Kidney glomerular epithelial cell (primary cell): ENCODE measurements around the gene B4GALT3.
A peak's percentile ranks its signal among the peaks of the same experiment; 100 is the strongest.

ENCODE experiments used
- DNase-seq: peaks from one replicate; lab custom pipeline; 2025; lab: John Stamatoyannopoulos, UW

The B4GALT3 gene

GRCh38 chr1:161162806-161163205 is 14.5 kb downstream of the B4GALT3 start:
- DNase-seq: no peak

- no peak for DNase-seq
Measured at GRCh38 chr1:161162052-161162451, 15.3 kb downstream of the B4GALT3 start.

- DNase-seq: no peak
Measured at GRCh38 chr1:161161652-161162051, 15.7 kb downstream of the B4GALT3 start.

GRCh38 chr1:161160671-161161145 is 16.6 kb downstream of the B4GALT3 start:
- DNase-seq: no peak

- DNase-seq: no peak
Measured at GRCh38 chr1:161159913-161160243, 17.4 kb downstream of the B4GALT3 start.

- DNase-seq: peak; percentile 87
Measured at GRCh38 chr1:161159087-161159912, 18.0 kb downstream of the B4GALT3 start, which contains the start of gene USP21. Gene USP21 (plus strand): TSS chr1:161159500. CDS start chr1:161160641, 1,141 bp downstream.

- no peak for DNase-seq
Measured at GRCh38 chr1:161158316-161159010, 18.8 kb downstream of the B4GALT3 start.

- no peak for DNase-seq
Measured at GRCh38 chr1:161157867-161158266, 19.4 kb downstream of the B4GALT3 start.

- peak; percentile 85 for DNase-seq
Measured at GRCh38 chr1:161153682-161154337, 23.5 kb downstream of the B4GALT3 start, which contains the start of gene UFC1. Gene UFC1 (plus strand): TSS chr1:161153978. CDS start chr1:161153998, 20 bp downstream.

GRCh38 chr1:161153176-161153575 is 24.1 kb downstream of the B4GALT3 start:
- no peak for DNase-seq

- no peak for DNase-seq
Measured at GRCh38 chr1:161145832-161146231, 31.5 kb downstream of the B4GALT3 start.

- DNase-seq: no peak
Measured at GRCh38 chr1:161140755-161141400, 36.4 kb downstream of the B4GALT3 start.

- peak; percentile 17 for DNase-seq
Measured at GRCh38 chr1:161139766-161140165, 37.5 kb downstream of the B4GALT3 start.

GRCh38 chr1:161138431-161138830 is 38.9 kb downstream of the B4GALT3 start:
- DNase-seq: no peak

GRCh38 chr1:161137881-161138280 is 39.4 kb downstream of the B4GALT3 start:
- no peak for DNase-seq

GRCh38 chr1:161133220-161133740 is 44.0 kb downstream of the B4GALT3 start:
- no peak for DNase-seq

GRCh38 chr1:161132410-161133219 is 44.7 kb downstream of the B4GALT3 start, which contains the start of gene DEDD:
Gene DEDD (minus strand): TSS chr1:161132667. CDS start chr1:161124462, 8,205 bp downstream.
- DNase-seq: peak; percentile 95

- no peak for DNase-seq
Measured at GRCh38 chr1:161131523-161132409, 45.5 kb downstream of the B4GALT3 start.

- DNase-seq: no peak
Measured at GRCh38 chr1:161130266-161130665, 47.0 kb downstream of the B4GALT3 start.
